Measurements from ENCODE around the gene SLC22A6.
"Not testable (repeated sequence)": the region's sequence is repeated elsewhere in the genome, so short reads cannot be mapped to it uniquely, and the experiment has no call there.

DNA sequence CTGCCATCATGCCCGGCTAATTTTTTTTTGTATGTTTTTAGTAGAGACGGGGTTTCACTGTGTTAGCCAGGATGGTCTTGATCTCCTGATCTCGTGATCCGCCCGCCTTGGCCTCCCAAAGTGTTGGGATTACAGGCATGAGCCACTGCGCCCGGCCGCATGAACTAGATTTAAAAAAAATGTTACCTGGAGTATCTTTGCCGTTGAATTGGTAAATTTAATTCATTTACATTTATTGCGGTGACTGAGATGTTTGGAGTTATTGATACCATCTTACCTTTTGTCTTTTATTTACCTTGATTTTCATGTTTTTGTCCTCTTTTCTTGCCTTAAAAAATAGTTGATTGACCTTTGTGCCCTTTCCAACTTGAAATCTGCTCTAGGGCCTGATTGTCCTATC is 39.2 kb downstream of the SLC22A6 start:
- TF ChIP-seq, protein P1, sequence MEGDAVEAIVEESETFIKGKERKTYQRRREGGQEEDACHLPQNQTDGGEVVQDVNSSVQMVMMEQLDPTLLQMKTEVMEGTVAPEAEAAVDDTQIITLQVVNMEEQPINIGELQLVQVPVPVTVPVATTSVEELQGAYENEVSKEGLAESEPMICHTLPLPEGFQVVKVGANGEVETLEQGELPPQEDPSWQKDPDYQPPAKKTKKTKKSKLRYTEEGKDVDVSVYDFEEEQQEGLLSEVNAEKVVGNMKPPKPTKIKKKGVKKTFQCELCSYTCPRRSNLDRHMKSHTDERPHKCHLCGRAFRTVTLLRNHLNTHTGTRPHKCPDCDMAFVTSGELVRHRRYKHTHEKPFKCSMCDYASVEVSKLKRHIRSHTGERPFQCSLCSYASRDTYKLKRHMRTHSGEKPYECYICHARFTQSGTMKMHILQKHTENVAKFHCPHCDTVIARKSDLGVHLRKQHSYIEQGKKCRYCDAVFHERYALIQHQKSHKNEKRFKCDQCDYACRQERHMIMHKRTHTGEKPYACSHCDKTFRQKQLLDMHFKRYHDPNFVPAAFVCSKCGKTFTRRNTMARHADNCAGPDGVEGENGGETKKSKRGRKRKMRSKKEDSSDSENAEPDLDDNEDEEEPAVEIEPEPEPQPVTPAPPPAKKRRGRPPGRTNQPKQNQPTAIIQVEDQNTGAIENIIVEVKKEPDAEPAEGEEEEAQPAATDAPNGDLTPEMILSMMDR (conservative IDR thresholded peaks at IDR 0.05): not testable (repeated sequence)
- TF ChIP-seq EZH2 (IDR thresholded peaks at IDR 0.05; ENCODE audit: low read depth): not testable (repeated sequence)

All from PC-9 (cell line).